Measurements from ENCODE around the gene MAT2A. TPM values are rescaled to one million over a fixed set of nuclear protein-coding genes. Genes with fewer than 3 reads are reported as not detected.
A peak's percentile ranks its signal among the peaks of the same experiment; 100 is the strongest.

Gene MAT2A
- total and polyA plus RNA-seq, 9 of the 15 experiments (the other 6 are each of a cell fraction or from before 2014, with no cell fraction given): 130 to 1,027 (median 240) TPM

- TF ChIP-seq HNRNPL (IDR thresholded peaks at IDR 0.05; ENCODE audit: low read depth, low read length) (no peak), SMARCA4 (IDR thresholded peaks at IDR 0.05) (peak; percentile 95), RBM34 (IDR thresholded peaks at IDR 0.05; ENCODE audit: borderline replicate concordance, insufficient read depth, low read length) (no peak), HSF4 (CRISPR knock-in tag; IDR thresholded peaks at IDR 0.05; ENCODE audit: borderline replicate concordance) (no peak), ARID3B (CRISPR knock-in tag; IDR thresholded peaks at IDR 0.05; ENCODE audit: borderline replicate concordance) (no peak), SMARCA5 (IDR thresholded peaks at IDR 0.05) (no peak; the same call in 1 of the 2 replicates), RB1 (IDR thresholded peaks at IDR 0.05; ENCODE audit: low read depth) (no peak), PCBP2 (IDR thresholded peaks at IDR 0.05; ENCODE audit: low read depth, low read length, poor library complexity, severe bottlenecking) (no peak), CLOCK (CRISPR knock-in tag; IDR thresholded peaks at IDR 0.05; ENCODE audit: borderline replicate concordance) (no peak), MLX (CRISPR knock-in tag; conservative IDR thresholded peaks at IDR 0.05) (0 out of 4 replicates have a peak, but pooled peaks of 1 of the 2 experiments have one; percentile 28), CEBPG (CRISPR knock-in tag; IDR thresholded peaks at IDR 0.05) (no peak), CEBPG (tag; conservative IDR thresholded peaks at IDR 0.05 in 1 of 2, IDR thresholded peaks at IDR 0.05 in 1 of 2) (no peak), ZNF717 (CRISPR knock-in tag; IDR thresholded peaks at IDR 0.05) (no peak), ZNF655 (CRISPR knock-in tag; IDR thresholded peaks at IDR 0.05) (no peak), RAD21 (CRISPR knock-in tag; conservative IDR thresholded peaks at IDR 0.05 in 1 of 2, IDR thresholded peaks at IDR 0.05 in 1 of 2) (no peak), ZFP1 (CRISPR knock-in tag; IDR thresholded peaks at IDR 0.05) (no peak), ZNF785 (CRISPR knock-in tag; IDR thresholded peaks at IDR 0.05) (no peak), ZNF324 (CRISPR knock-in tag; IDR thresholded peaks at IDR 0.05) (no peak), HES1 (IDR thresholded peaks at IDR 0.05; ENCODE audit: low read depth) (no peak), SNAPC5 (CRISPR knock-in tag; IDR thresholded peaks at IDR 0.05) (no peak)
Measured at GRCh38 chr2:85584857-85585780, 46.2 kb downstream of the MAT2A start (continued).

All from K562 (cell line).